Measurements from ENCODE around the gene FUBP3. TPM values are rescaled to one million over a fixed set of nuclear protein-coding genes. Genes with fewer than 3 reads are reported as not detected.

Gene FUBP3
- total RNA-seq, 4 donors from 2014 or later, result 22.4 to 65.6 (median 38.6) TPM

DNA sequence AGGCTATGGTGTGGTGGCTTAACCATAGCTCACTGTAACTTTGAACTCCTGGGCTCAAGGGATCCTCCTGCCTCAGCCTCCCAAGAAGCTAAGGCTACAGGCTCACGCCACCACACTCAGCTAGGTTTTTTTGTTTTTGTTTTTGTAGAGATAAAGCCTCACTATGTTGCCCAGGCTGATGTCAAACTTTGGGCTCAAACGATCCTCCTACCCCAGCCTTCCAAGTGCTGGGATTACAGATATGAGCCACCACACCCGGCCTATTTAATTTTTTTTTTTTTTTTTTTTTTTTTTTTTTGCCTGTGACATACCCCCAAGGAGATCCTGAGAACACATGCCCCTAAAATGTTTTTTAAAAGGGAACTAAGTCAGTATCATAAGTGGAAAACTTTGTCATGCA, 10.4 kb downstream of the FUBP3 start:
- Histone ChIP-seq H3K36me3 (no peaks in the 10 kb centered on the region), H3K9me3 (no peaks in the 10 kb centered on the region), H3K4me1 (no peaks in the 10 kb centered on the region), H3K4me3 (no peak overlapping the region), H3K27ac (no peak overlapping the region), H3K27me3 (no peaks in the 10 kb centered on the region)
- DNase-seq, result no peak
- intact Hi-C loops (cut with DNase I; ENCODE audit: low total_unique reads), result no loop called here
- no peak for TF ChIP-seq POLR2A (IDR thresholded peaks at IDR 0.05)

DNA sequence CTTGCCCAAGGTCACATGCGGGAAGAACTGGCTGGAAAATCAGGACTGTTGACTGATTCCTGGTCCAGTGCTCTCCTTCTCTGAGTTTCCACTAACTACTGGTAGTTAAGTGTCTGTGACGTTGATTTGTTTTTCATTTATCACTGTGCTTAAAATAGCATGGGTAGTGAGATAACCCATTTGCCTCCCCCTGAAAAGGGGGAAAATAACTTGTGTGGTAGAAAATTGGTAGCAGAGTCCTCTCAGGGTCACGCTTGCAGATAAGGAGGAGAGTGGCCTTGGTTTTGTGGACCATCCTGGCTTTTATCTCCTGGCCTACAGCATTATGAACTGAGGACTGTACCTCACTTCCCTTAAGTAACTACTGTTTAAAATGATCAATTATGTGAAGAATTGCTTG, 10.9 kb downstream of the FUBP3 start:
- intact Hi-C loops (cut with DNase I; ENCODE audit: low total_unique reads), result no loop called here
- Histone ChIP-seq H3K4me3 (no peak overlapping the region), H3K4me1 (no peaks in the 10 kb centered on the region)

DNA sequence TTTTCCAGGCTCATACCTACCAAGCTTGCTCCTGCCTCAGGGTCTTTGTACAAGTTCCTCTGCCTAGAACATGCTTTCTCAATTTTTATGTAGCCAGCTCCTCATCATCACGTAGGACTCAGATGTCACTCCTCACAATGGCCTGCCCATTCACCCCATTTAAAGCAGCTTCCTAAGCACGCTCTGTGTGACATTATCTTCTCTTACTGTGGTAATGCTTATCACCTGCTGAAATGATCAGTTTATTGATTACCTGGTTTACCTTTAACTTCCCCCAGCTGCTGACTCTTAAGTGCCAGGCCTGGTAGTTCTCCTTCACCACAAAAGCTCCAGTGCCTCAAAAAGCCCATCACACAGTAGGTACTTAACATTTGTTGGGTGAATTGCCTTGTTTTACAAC, 13.6 kb downstream of the FUBP3 start:
- TF ChIP-seq POLR2A (IDR thresholded peaks at IDR 0.05), result no peak
- TF ChIP-seq, protein P1, sequence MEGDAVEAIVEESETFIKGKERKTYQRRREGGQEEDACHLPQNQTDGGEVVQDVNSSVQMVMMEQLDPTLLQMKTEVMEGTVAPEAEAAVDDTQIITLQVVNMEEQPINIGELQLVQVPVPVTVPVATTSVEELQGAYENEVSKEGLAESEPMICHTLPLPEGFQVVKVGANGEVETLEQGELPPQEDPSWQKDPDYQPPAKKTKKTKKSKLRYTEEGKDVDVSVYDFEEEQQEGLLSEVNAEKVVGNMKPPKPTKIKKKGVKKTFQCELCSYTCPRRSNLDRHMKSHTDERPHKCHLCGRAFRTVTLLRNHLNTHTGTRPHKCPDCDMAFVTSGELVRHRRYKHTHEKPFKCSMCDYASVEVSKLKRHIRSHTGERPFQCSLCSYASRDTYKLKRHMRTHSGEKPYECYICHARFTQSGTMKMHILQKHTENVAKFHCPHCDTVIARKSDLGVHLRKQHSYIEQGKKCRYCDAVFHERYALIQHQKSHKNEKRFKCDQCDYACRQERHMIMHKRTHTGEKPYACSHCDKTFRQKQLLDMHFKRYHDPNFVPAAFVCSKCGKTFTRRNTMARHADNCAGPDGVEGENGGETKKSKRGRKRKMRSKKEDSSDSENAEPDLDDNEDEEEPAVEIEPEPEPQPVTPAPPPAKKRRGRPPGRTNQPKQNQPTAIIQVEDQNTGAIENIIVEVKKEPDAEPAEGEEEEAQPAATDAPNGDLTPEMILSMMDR (IDR thresholded peaks at IDR 0.05), result no peak
- Histone ChIP-seq H3K4me1 (no peaks in the 10 kb centered on the region), H3K27me3 (no peaks in the 10 kb centered on the region), H3K9me3 (no peaks in the 10 kb centered on the region), H3K4me3 (no peak overlapping the region), H3K36me3 (no peaks in the 10 kb centered on the region), H3K27ac (no peak overlapping the region)
- intact Hi-C loops (cut with DNase I; ENCODE audit: low total_unique reads), result no loop called here
- DNase-seq, result no peak

More for the DNA sequence above, 10.9 kb downstream of the FUBP3 start:
- Histone ChIP-seq H3K27ac (no peak overlapping the region), H3K27me3 (no peaks in the 10 kb centered on the region), H3K9me3 (no peaks in the 10 kb centered on the region), H3K36me3 (no peaks in the 10 kb centered on the region)
- TF ChIP-seq, protein P1 (IDR thresholded peaks at IDR 0.05), result no peak
- TF ChIP-seq POLR2A (IDR thresholded peaks at IDR 0.05), result no peak
- no peak for DNase-seq

DNA sequence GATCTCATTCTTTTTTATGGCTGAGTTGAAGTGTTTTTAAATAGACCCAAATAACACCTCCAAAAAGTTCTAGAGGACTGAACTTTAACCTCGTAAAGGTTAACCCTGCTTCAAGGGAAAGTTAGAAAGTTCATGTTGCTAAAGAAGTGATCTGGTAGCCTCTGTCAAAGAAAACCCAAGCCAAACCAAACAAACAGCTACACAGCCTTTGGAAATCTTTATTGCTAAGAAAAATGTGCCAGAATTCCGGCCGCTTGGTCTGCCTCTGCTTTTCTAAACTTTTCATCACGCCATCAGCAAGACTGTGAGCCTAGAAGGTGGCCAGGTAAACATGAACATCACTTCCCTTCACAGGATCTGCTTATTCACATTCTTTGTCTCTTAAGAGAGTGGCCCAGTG, 17.9 kb downstream of the FUBP3 start:
- no peak for TF ChIP-seq POLR2A (IDR thresholded peaks at IDR 0.05)
- TF ChIP-seq, protein P1 (IDR thresholded peaks at IDR 0.05), result no peak
- no peak for DNase-seq
- Histone ChIP-seq H3K27ac (no peak overlapping the region), H3K4me1 (no peaks in the 10 kb centered on the region), H3K27me3 (no peaks in the 10 kb centered on the region), H3K9me3 (no peaks in the 10 kb centered on the region), H3K4me3 (no peak overlapping the region), H3K36me3 (no peaks in the 10 kb centered on the region)
- intact Hi-C loops (cut with DNase I; ENCODE audit: low total_unique reads), result no loop called here

DNA sequence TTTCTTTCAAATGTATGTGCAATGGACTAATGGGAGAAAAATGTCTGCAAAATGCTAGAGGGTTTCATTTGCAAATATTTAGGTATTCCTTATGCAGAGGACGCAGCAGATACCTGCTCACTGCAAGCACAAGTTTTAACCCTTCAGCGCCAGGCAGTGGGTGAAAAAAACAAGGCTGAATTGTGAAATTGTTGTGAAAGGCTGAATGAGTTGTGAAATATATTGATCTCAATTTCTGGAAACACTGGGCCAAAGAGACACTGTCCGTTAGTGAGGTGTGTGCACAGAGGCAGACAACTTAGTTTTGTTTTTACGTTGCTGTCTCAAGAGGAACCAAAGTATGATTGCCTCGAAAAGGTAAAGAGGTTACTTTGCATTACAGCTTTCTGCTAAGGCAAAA, 18.8 kb downstream of the FUBP3 start:
- TF ChIP-seq, protein P1 (IDR thresholded peaks at IDR 0.05), result no peak
- TF ChIP-seq POLR2A (IDR thresholded peaks at IDR 0.05), result no peak
- H3K27me3 ChIP-seq, result no peaks in the 10 kb centered on the region
- intact Hi-C loops (cut with DNase I; ENCODE audit: low total_unique reads), result no loop called here
- H3K4me1 ChIP-seq, result no peaks in the 10 kb centered on the region
- no peaks in the 10 kb centered on the region for H3K9me3 ChIP-seq
- DNase-seq, result no peak
- H3K4me3 ChIP-seq, result no peak overlapping the region
- no peak overlapping the region for H3K27ac ChIP-seq
- H3K36me3 ChIP-seq, result no peaks in the 10 kb centered on the region

DNA sequence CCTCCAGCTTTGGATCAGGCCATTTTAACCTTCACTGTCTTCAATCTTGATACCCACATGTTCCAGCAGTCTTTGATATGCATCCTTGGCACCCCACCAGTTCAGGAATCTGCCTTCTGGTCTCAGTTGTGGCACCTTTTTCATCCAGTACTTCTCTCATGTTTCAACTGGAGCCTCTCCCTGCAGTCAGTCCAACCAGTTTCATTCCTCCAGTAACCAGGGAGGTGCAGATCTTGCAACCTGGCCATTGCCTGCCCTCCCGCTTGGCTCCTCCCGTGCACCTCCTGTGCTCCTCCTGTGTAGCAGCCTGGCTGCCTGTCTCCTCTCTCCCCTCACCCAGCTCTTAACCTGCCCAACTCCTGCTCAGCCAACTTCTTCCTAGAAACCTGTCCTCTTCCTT, 20.2 kb downstream of the FUBP3 start:
- H3K36me3 ChIP-seq, result no peaks in the 10 kb centered on the region
- intact Hi-C loops (cut with DNase I; ENCODE audit: low total_unique reads), result no loop called here

More for the DNA sequence above, 20.2 kb downstream of the FUBP3 start:
- no peak for DNase-seq
- no peak overlapping the region for H3K4me3 ChIP-seq
- no peak overlapping the region for H3K27ac ChIP-seq
- H3K27me3 ChIP-seq, result no peaks in the 10 kb centered on the region
- H3K4me1 ChIP-seq, result no peaks in the 10 kb centered on the region
- TF ChIP-seq, protein P1 (IDR thresholded peaks at IDR 0.05), result no peak
- no peak for TF ChIP-seq POLR2A (IDR thresholded peaks at IDR 0.05)
- H3K9me3 ChIP-seq, result no peaks in the 10 kb centered on the region

Measured in uterus (tissue), 4 donors.